Bronchial epithelial cell (primary cell): ENCODE results near the gene MCOLN1. TPM values are rescaled to one million over a fixed set of nuclear protein-coding genes. Genes with fewer than 3 reads are reported as not detected.

Source experiments
- DNase-seq: peaks from one replicate; pipeline ENCODE4 v3.0.0-alpha.2; 2010; ENCODE audit warnings: low read depth
- FAIRE-seq: peaks from 2 replicates; lab custom pipeline; 2011; peaks lifted over from hg19 to GRCh38; lab: Jason Lieb, UNC
- H3K27me3 ChIP-seq: 2 replicates; pipeline ENCODE4 v1.5.1; 2011; ENCODE audit warnings: low read length; ENCODE audit not compliant: control insufficient read depth, insufficient read depth
- H3K36me3 ChIP-seq: 2 replicates; pipeline ENCODE4 v1.5.1; 2011; ENCODE audit warnings: low read length; ENCODE audit not compliant: control insufficient read depth, insufficient read depth
- H3K4me3 ChIP-seq: 2 replicates; pipeline ENCODE4 v1.5.1; 2011; ENCODE audit warnings: mild to moderate bottlenecking, low read depth, low read length, control low read depth
- CTCF ChIP-seq: IDR thresholded peaks from 2 replicates; pipeline ENCODE4 v1.5.1; 2011; ENCODE audit warnings: mild to moderate bottlenecking, moderate library complexity, low read length, control low read depth, inconsistent platforms; ENCODE audit not compliant: insufficient read depth, severe bottlenecking
- total RNA-seq: library from RNA; depleted of rRNA; stranded (reverse); fragments of >200 nt; gene quantifications from 2 replicates; pipeline ENCODE4 v1.2.1, GENCODE V29; 2014

The MCOLN1 gene
- total RNA-seq, 1 donor from 2014 or later: 3.7 TPM

DNA sequence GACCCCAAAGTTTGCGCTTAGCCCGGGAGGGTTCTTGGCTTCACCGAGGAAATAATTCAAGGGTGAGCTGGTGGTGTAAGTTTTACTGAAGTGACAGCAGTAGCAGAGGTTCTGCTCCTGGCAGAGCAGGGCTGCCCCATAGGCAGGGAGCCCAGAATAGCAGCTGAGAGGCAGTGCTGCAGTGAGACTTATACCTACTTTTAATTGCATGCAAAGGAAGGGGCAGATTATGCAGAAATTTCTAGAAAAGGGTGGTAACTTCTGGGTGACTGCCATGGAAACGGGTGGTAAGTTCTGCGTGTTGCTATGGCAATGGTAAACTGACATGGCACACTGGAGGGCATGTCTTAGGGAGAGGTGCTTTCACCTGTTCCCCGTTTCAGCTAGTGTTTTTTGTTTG is 55.7 kb downstream of the MCOLN1 start:
- no peak for TF ChIP-seq CTCF
- Histone ChIP-seq H3K4me3 (no peak overlapping the region), H3K36me3 (no peaks in the 10 kb centered on the region), H3K27me3 (no peaks in the 10 kb centered on the region)
- DNase-seq (no peak), FAIRE-seq (no peak)

GRCh38 chr19:7579182-7579581 is 56.8 kb downstream of the MCOLN1 start:
- no peak for DNase-seq
- no peaks in the 10 kb centered on the region for H3K27me3 ChIP-seq
- TF ChIP-seq CTCF: no peak

GRCh38 chr19:7582446-7582845 is 60.0 kb downstream of the MCOLN1 start:
- no peak for FAIRE-seq
- Histone ChIP-seq H3K4me3 (no peak overlapping the region), H3K27me3 (no peaks in the 10 kb centered on the region), H3K36me3 (no peaks in the 10 kb centered on the region)
- no peak for TF ChIP-seq CTCF
- DNase-seq: no peak

More at GRCh38 chr19:7579182-7579581, 56.8 kb downstream of the MCOLN1 start:
- no peak overlapping the region for H3K4me3 ChIP-seq
- FAIRE-seq: no peak
- no peaks in the 10 kb centered on the region for H3K36me3 ChIP-seq

Other genes with a start within 250 kb of the MCOLN1 start
- 6.1 and 15.5 TPM in 2 replicates for gene INSR, start 228.2 kb upstream of the MCOLN1 start, total RNA-seq
- gene ARHGEF18, start 173.7 kb upstream of the MCOLN1 start, total RNA-seq: 65.0 and 78.7 TPM in 2 replicates
- gene PEX11G, start 33.6 kb upstream of the MCOLN1 start, total RNA-seq: 2.1 and 3.8 TPM in 2 replicates
- gene ZNF358, start 6.5 kb upstream of the MCOLN1 start, total RNA-seq: 3.5 and 3.9 TPM in 2 replicates
- gene PNPLA6, start 13.1 kb downstream of the MCOLN1 start, total RNA-seq: 35.6 and 40.8 TPM in 2 replicates
- gene CAMSAP3, start 73.2 kb downstream of the MCOLN1 start, total RNA-seq: 2.4 and 7.0 TPM in 2 replicates
- 21.8 and 23.4 TPM in 2 replicates for gene XAB2, start 106.9 kb downstream of the MCOLN1 start, total RNA-seq
- 10.3 and 14.5 TPM in 2 replicates for gene PET100, start 107.2 kb downstream of the MCOLN1 start, total RNA-seq
- not detected in 2 replicates for gene PCP2, start 111.1 kb downstream of the MCOLN1 start, total RNA-seq
- gene STXBP2, start 114.5 kb downstream of the MCOLN1 start, total RNA-seq: 47.9 and 89.4 TPM in 2 replicates
- gene RETN, start 146.4 kb downstream of the MCOLN1 start, total RNA-seq: not detected in 2 replicates
- gene MCEMP1, start 154.5 kb downstream of the MCOLN1 start, total RNA-seq: not detected in 2 replicates
- gene TRAPPC5, start 158.2 kb downstream of the MCOLN1 start, total RNA-seq: 29.2 and 141 TPM in 2 replicates
- gene FCER2, start 179.5 kb downstream of the MCOLN1 start, total RNA-seq: not detected in 2 replicates
- not detected in 2 replicates for gene CLEC4G, start 209.5 kb downstream of the MCOLN1 start, total RNA-seq
- gene CD209, start 224.9 kb downstream of the MCOLN1 start, total RNA-seq: not detected in 2 replicates
- gene CLEC4M, start 240.6 kb downstream of the MCOLN1 start, total RNA-seq: not detected in 2 replicates